ENCODE data around the gene ZNF549. TPM values are rescaled to one million over a fixed set of nuclear protein-coding genes. Genes with fewer than 3 reads are reported as not detected.
A peak's percentile ranks its signal among the peaks of the same experiment; 100 is the strongest.
"Not testable (repeated sequence)": the region's sequence is repeated elsewhere in the genome, so short reads cannot be mapped to it uniquely, and the experiment has no call there.

Gene ZNF549
- total and polyA plus RNA-seq, 10 donors, result 2.6 to 13.0 (median 9.1) TPM

- Histone ChIP-seq H3K36me3 (peaks cover 0 to 42% (median 11%) of the 10 kb centered on the region in 6 donors), H3K4me3 (peak within 1 kb of the TSS; percentile 61 to 91 (median 66)), H3K4me1 (peaks cover 7 to 25% (median 10%) of the 10 kb centered on the region in 6 donors), H3K27ac (peak within 1 kb of the TSS; percentile 84 to 94 (median 93)), H3K9me3 (peaks cover 0 to 82% (median 59%) of the 10 kb centered on the region in 8 donors)
- H3K27me3 ChIP-seq (replicated peaks in 1 of 7); intact Hi-C loops (cut with DNase I; ENCODE audit: low total_unique reads): not testable (repeated sequence)
- peak; percentile 97 for DNase-seq
- WGBS, 5 donors, result 0 to 1% (median 0%) methylated on average over 43 to 61 of the region's 69 CpGs
- peak; percentile 96 for TF ChIP-seq POLR2AphosphoS5 (IDR thresholded peaks at IDR 0.05)
- TF ChIP-seq POLR2A (IDR thresholded peaks at IDR 0.05), result peak in 2 of 3 donors; percentile 26 to 43
Measured at GRCh38 chr19:57499680-57500395, 27.3 kb upstream of the ZNF549 start, which contains the start of gene ZNF773. TSS of gene ZNF773 (plus strand) at chr19:57499938. CDS start at chr19:57500081, 143 bp downstream.

- 6 to 19% (median 8%) methylated on average over 1 to 2 of the region's 4 CpGs for WGBS, 5 donors
- intact Hi-C loops (cut with DNase I; ENCODE audit: low total_unique reads), result not testable (repeated sequence)
Measured at GRCh38 chr19:57500400-57500799, 26.8 kb upstream of the ZNF549 start.

GRCh38 chr19:57506163-57506562 lies 21.0 kb upstream of the ZNF549 start:
- Histone ChIP-seq H3K36me3 (peaks cover 10 to 86% (median 46%) of the 10 kb centered on the region in 6 donors), H3K27ac (no peak overlapping the region), H3K4me1 (peaks cover 0 to 17% (median 2%) of the 10 kb centered on the region in 6 donors), H3K9me3 (peaks cover 0 to 96% (median 90%) of the 10 kb centered on the region in 8 donors), H3K4me3 (no peak overlapping the region), H3K27me3 (replicated peaks in 1 of 7) (no peaks in the 10 kb centered on the region)
- no peak for DNase-seq
- TF ChIP-seq CTCF (IDR thresholded peaks at IDR 0.05 in 8 of 11, conservative IDR thresholded peaks at IDR 0.05 in 3 of 11), result no peak
- no peak for TF ChIP-seq POLR2A (IDR thresholded peaks at IDR 0.05)
- intact Hi-C loops (cut with DNase I; ENCODE audit: low total_unique reads), result no loop called here
- WGBS, 5 donors, result 68 to 96% (median 95%) methylated on average over 4 of the region's 4 CpGs

More at GRCh38 chr19:57500400-57500799, 26.8 kb upstream of the ZNF549 start:
- peak overlapping the region in 2 of 8 donors; percentile 92 to 93 for H3K27ac ChIP-seq
- peak overlapping the region in 7 of 8 donors; percentile 7 to 91 (median 62) for H3K4me3 ChIP-seq
- not testable (repeated sequence) for H3K27me3 ChIP-seq (replicated peaks in 1 of 7); DNase-seq
- peaks cover 0 to 42% (median 17%) of the 10 kb centered on the region in 6 donors for H3K36me3 ChIP-seq
- peaks cover 0 to 81% (median 56%) of the 10 kb centered on the region in 8 donors for H3K9me3 ChIP-seq
- H3K4me1 ChIP-seq, result peaks cover 7 to 25% (median 10%) of the 10 kb centered on the region in 6 donors

GRCh38 chr19:57511484-57511883 lies 15.7 kb upstream of the ZNF549 start:
- TF ChIP-seq CTCF (IDR thresholded peaks at IDR 0.05 in 8 of 11, conservative IDR thresholded peaks at IDR 0.05 in 3 of 11), result no peak
- no peak for TF ChIP-seq POLR2A (IDR thresholded peaks at IDR 0.05)
- no peak for TF ChIP-seq POLR2AphosphoS5 (IDR thresholded peaks at IDR 0.05)
- intact Hi-C loops (cut with DNase I; ENCODE audit: low total_unique reads), result no loop called here
- Histone ChIP-seq H3K4me3 (no peak overlapping the region), H3K27me3 (replicated peaks in 1 of 7) (no peaks in the 10 kb centered on the region), H3K27ac (no peak overlapping the region), H3K4me1 (no peaks in the 10 kb centered on the region), H3K9me3 (peaks cover 13 to 100% (median 100%) of the 10 kb centered on the region in 8 donors), H3K36me3 (peaks cover 8 to 83% (median 44%) of the 10 kb centered on the region in 6 donors)
- DNase-seq, result no peak

- 95 to 100% (median 97%) methylated on average over 6 of the region's 6 CpGs for WGBS, 5 donors
- H3K27me3 ChIP-seq (replicated peaks in 1 of 7), result no peaks in the 10 kb centered on the region
- H3K36me3 ChIP-seq, result peaks cover 0 to 79% (median 40%) of the 10 kb centered on the region in 6 donors
- peaks cover 13 to 100% (median 99%) of the 10 kb centered on the region in 8 donors for H3K9me3 ChIP-seq
- DNase-seq, result no peak
- no peak for TF ChIP-seq POLR2A (IDR thresholded peaks at IDR 0.05)
- no peak for TF ChIP-seq CTCF (IDR thresholded peaks at IDR 0.05 in 8 of 11, conservative IDR thresholded peaks at IDR 0.05 in 3 of 11)
- TF ChIP-seq POLR2AphosphoS5 (IDR thresholded peaks at IDR 0.05), result no peak
- intact Hi-C loops (cut with DNase I; ENCODE audit: low total_unique reads), result no loop called here
- no peak overlapping the region for H3K4me3 ChIP-seq
- H3K27ac ChIP-seq, result no peak overlapping the region
- H3K4me1 ChIP-seq, result no peaks in the 10 kb centered on the region
Measured at GRCh38 chr19:57512845-57513244, 14.3 kb upstream of the ZNF549 start.

Measured in spleen (tissue), 11 donors.